ENCODE data around the gene MYO9B.

Gene MYO9B, protein sequence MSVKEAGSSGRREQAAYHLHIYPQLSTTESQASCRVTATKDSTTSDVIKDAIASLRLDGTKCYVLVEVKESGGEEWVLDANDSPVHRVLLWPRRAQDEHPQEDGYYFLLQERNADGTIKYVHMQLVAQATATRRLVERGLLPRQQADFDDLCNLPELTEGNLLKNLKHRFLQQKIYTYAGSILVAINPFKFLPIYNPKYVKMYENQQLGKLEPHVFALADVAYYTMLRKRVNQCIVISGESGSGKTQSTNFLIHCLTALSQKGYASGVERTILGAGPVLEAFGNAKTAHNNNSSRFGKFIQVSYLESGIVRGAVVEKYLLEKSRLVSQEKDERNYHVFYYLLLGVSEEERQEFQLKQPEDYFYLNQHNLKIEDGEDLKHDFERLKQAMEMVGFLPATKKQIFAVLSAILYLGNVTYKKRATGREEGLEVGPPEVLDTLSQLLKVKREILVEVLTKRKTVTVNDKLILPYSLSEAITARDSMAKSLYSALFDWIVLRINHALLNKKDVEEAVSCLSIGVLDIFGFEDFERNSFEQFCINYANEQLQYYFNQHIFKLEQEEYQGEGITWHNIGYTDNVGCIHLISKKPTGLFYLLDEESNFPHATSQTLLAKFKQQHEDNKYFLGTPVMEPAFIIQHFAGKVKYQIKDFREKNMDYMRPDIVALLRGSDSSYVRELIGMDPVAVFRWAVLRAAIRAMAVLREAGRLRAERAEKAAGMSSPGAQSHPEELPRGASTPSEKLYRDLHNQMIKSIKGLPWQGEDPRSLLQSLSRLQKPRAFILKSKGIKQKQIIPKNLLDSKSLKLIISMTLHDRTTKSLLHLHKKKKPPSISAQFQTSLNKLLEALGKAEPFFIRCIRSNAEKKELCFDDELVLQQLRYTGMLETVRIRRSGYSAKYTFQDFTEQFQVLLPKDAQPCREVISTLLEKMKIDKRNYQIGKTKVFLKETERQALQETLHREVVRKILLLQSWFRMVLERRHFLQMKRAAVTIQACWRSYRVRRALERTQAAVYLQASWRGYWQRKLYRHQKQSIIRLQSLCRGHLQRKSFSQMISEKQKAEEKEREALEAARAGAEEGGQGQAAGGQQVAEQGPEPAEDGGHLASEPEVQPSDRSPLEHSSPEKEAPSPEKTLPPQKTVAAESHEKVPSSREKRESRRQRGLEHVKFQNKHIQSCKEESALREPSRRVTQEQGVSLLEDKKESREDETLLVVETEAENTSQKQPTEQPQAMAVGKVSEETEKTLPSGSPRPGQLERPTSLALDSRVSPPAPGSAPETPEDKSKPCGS (N-terminal part only)

DNA sequence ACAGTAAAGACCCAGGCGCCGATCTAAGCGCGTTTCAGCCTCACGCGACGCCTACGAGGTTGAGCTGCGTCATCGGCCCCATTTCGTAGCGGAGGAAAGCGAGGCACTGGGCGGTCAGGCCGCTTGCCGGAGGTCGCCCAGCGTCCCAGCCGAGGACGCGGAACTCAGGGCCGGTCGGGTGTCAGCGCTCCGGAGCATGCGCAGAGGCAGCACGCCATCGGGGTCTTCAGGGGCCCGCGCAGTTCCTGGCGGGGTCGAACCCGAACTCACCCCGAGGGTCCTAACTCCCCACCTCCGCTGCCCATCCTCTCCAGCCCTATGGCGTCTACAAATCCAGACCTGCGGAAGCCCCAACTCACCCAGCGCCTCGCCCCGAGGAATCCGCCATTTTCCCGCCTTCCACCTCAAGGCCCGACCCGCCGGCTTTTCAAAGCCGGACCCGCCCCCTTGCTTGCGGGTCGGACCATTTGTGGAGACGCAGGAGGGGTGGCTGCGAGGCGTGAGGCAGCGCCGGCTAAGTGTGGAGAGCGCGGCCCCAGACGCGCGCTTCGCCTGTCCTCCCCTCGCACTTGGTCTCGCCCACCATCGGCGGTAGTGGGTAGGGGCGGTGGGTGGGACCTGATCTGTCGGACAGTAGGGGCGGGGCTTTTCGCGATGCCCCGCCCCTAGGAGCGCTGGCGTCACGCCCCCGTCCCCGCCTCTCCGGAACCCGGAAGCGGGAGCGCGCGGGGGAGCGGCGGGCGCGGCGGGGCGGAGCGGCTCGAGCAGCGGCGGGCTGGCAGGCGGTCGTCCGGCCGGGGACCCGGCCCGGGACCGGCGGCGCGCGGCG lies at the start of gene MYO9B, which contains the start of gene HAUS8:
MYO9B (plus strand) TSS at position 743 of the 829 bp plus-strand sequence. CDS start 25,941 bp downstream, outside the sequence.
HAUS8 (minus strand) TSS at position 418 of the 829 bp plus-strand sequence; CDS start at position 388, 30 bp downstream.
- DNase-seq: peak; percentile 100

DNA sequence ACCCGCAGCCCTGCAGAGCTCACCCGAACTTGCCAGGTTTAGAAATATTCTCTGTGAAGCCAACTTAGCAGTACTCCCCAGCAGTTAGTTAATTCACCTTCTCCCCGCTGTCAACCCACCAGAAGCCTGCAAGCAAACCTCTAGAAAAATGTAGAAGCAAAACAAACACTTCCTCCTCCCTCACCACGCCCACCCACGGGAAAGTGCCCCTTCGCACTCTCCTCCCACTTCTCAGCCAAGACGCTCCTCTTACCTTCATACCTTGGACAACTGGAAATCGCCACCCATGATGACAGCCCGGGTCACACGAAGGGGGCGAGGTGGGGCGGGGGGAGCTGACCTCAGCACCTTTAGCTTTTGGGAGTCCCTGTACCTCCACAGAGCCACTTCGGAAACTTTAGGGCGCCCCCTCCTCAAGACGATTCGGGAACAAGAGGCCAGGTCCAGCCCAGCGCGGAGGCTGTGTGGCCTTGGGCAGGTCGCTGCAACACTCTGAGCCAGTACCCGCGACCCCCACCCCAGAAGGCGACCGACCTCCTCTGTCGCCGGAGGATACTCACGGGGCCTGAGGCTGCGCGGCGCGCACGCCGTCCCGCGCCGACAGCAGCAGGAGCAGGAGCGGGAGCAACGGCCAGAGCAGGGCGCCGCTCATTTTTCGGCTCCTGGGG lies 49.5 kb upstream of the MYO9B start:
- peak; percentile 47 to 67 (median 62) for DNase-seq

DNA sequence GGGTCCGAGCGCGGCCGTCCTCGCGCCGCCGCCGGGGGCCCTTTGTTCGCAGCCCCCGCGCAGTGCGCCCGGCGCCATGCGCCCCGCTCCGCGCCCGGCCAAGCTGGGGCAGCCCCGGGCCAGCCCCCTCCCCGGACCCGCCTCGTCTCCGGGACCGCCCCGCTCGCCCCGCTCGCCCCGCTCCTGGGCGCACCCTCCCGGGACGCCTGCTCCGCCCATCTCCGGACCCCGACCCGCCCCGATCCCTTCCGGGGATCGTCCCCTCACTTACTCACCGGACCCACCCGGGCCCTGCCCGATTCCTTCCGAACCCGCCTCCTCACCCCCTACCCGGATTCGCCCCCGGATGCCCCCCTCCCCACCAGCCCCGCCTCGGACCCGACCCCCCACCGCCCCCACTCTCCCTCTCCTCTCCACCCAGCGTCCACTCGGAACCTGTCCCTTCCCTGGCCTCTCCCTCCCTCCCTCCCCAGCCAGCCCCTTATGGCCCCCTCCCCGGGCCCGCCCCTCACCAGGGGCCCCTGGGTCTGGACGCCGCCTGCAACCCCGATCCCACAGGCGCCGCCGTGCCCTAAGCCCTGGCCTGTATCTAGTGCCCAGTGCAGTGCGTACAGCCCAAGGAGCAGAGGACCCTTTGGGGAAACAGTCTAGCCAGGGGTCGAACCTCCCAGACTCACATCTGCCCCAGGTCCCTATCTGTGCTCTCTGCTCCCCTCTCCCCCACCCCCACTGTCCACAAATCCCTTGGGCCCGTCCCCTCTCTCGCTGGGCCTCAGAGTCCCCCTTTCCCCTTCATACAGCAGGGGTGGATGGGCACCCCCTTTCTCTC lies 48.7 kb upstream of the MYO9B start, which contains the start of gene CPAMD8:
CPAMD8 (minus strand) TSS at position 105 of the 829 bp plus-strand sequence. CDS start 168 bp downstream, outside the sequence.
- DNase-seq: peak in 1 of 3 donors; percentile 48

DNA sequence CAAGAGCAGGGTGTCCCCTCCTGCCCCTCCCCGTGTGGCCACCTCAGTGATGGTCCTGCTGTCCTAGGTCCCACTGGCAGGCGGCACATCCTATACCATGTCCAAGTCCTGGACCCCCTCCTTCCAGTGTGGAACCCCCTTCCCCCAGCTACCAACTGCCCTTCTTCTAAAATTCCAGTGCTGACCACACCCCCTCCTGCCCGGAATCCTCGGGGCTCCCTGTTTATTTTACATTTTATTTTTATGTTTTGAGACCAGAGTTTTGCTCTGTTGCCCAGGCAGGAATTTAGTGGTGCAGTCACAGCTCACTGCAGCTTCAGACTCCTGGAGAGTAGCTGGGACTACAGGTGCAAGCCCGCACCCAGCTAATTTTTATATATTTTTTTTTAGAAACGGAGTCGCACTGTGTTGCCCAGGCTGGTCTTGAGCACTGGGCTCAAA lies 48.0 kb upstream of the MYO9B start:
- DNase-seq: no peak

DNA sequence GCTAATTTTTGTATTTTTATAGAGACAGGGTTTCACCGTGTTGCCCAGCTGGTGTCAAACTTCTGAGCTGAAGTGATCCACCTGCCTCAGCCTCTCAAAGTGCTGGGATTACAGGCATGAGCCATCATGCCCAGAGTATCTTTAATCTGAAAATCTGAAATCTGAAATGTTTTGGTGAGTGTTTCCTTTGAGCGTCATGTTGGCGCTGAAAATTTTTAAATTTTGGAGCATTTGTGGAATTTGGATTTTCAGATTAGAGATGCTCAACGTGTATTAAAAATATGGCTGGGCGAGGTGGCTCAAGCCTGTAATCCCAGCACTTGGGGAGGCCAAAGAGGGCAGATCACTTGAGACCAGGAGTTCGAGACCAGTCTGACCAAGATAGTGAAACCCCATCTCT lies 43.8 kb upstream of the MYO9B start:
- DNase-seq: no peak

DNA sequence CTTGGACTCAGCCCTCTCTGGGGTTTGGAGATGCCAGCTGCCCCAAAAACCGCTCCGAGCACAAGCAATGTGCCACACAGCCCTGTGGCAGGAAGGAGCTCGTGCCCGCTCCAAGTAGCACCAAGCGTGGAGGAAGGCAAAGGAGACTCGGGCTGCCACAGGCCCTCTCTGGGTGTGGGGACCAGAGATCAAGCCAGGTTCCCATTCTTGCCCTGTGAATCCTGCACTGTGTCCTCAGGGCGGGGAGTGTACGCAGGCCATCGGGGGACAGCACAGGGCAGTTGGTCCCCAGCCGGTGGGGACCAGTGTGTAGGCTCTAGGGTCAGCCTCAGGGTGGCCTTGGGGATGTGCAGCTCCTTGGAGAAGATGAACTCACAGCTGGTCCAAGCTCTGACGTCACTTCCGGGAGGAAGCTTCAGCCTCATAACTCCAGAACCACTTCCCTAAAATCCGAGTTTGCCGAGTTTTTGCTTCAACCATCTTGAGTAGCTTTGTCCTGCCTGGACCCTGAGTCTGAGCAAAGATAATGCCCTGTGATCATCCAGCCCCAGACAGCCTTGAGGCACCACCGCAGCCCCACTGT lies 39.6 kb upstream of the MYO9B start:
- DNase-seq: peak; percentile 91 to 93 (median 93)

DNA sequence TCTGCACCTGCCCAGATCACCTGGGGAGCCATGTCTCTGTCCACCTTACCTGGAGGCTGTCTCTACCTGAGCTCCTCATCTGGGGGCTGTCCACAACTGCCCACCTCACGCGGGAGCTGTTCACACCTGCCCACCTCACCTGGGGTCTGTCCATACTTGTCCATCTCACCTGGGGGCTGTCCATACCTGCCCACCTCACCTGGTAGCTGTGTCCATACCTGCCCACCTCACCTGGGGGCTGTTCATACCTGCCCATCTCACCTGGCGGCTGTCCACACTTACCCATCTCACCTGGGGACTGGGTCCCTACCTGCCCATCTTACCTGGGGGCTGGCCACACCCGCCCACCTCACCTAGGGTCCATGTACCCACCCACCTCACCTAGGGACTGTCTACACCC lies 38.9 kb upstream of the MYO9B start:
- no peak for DNase-seq

DNA sequence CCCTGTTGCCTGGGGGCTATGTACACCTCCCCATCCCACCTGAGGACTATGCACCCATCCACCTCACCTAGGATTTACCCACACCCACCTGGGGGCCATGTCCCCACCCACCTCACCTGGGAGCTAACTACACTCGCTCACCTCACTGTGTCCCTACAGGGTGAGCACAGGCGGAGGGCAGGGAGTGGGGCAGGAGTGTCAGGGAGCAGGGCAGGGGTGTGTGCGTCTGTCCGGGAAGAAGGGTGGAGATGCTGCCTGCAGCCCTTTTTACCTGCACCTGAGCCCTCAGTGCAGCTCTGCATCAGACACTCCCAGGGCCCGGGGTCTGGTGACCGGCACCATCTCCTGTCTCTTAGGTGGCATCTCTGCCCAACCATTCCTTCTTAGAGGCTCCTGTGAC lies 38.4 kb upstream of the MYO9B start:
- DNase-seq: no peak

DNA sequence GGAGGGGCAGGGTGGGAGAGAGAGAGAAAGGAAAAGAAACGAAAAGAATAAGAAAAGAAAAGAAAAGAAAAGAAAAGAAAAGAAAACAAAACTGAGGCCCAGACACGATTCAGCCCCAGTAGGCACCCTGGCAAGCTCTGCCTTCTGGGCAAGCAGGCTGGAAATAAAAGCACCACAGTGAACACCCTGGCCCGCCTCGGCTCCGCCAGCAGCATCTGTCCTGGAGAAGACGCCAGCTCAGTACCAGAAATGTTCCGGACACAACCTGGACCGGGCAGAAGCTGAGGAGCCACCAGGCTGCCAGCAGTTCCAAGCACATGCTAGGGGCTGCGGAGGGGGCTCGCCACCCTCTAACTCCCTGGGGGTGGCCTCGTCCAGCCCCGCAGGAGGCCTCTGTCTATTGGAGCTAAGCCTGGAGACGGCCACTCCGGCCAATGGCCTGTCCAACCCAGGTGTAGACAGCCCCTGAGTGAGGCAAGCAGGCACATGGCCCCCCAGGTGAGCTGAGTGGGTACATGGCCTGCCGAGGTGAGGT lies 37.5 kb upstream of the MYO9B start:
- no peak for DNase-seq

DNA sequence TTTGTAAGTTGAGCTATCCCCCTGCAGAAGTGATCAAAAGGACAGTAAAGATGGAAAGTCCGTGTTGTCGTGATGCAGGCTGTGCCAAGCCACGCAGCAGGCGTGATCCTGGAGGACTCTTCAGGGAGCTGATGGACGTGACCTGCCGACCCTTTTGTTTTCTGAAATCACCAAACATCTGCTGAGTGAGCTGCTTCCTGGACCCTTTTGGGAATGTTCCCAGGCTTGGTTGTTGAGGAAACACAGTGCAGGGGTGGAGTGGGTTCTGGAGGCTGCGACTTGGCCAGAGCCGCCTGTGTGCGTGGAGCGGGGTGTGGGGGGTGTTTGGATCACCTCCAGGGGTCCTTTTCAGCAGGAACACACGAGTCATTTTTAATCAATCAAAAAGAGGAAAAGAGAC lies 33.6 kb upstream of the MYO9B start:
- no peak for DNase-seq

DNA sequence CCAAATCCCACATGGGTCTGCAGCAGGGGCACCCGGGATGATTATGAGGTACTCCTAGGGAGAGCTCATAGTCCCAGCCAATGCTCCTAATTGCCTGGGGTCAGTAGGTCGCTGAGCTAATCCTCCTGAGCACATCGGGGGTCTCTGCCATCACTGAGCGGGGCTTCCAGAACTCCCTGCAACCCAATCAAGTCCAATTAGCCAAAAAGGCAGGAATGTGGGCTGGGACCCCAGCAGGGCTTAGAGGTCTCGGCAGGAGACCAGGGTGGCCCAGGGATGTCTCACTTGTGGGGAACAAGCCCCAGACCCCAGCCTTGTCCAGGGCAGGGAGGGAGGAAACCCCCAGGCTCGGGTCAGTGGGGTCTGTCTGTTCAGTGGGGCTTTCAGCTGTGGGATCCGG lies 31.8 kb upstream of the MYO9B start:
- DNase-seq: no peak

DNA sequence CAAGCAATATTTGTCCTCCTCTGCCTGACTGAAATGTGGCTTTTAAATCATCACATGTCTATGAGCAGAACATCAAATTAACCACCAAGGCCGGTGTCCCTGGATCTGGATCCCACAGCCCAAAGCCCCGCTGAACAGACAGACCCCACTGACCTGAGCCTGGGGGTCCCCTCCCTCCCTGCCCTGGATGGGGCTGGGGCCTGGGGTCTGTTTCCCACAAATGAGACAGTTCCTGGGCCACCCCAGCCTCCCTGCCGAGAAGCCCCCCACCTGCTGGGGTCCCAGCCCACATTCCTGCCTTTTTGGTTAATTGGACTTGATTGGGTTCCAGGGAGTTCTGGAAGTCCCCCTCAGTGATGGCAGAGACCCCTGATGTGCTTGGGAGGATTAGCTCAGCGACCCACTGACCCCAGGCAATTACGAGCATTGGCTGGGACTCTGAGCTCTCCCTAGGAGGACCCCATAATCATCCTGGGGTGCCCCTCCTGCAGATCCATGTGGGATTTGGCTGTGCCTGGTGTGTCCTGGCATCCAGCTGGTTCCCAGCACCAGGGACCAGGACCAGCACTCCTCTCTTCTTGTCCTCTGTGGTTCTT lies 29.6 kb upstream of the MYO9B start:
- no peak for DNase-seq

DNA sequence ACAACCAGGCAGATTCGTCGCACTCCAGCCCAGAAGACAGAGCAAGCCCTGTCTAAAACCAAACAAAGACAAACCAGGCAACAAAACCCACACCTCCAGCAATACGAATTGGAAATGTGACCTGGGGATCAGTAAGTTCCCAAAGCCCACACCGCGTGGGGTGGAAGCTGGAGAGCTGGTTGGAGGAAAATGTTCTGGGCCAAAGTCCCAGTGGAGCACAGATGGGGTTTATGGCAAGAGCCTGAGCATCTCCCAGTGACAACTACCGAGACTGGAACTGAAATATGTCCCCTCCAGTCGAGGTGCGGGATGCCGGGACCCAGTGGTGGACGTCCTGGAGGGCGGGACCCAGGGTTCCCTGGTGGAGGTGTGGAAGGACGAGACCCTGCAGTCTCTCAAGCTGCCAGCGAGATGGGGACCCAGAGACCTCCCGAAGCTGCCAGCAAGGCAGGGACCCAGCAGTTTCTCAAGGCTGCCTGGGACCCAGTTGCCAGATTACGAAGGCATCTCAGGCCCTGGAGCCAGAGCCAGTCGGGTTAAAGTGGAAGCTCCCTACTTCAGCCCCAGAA lies 26.6 kb upstream of the MYO9B start:
- DNase-seq: no peak

DNA sequence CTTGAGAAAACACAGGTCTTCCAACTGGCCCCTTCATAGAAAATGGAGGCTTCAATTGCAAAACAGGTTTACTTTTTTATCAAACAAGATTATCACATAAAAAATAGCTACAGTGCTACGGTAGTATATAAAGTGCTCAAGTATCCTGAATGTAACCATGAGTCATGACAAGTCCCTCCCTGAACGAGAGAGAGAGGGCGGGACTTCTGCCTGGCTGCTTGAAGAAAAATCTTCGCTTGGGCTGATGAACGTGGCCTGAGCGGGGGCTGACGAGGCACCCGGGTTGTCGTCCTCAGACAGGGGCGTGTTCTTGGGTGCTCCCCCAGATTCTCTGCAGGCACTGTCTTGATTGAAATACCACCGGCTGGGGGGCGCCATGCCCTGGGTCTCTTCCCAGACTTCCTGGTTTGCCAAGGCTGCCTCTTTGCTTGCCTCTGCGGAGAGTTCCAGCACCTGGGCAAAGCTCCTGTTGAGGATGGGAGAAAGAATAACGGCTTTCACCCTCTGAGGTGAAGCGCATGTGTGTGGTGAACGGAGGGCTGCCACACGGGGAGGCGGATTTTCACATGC lies 25.8 kb upstream of the MYO9B start:
- no peak for DNase-seq

DNA sequence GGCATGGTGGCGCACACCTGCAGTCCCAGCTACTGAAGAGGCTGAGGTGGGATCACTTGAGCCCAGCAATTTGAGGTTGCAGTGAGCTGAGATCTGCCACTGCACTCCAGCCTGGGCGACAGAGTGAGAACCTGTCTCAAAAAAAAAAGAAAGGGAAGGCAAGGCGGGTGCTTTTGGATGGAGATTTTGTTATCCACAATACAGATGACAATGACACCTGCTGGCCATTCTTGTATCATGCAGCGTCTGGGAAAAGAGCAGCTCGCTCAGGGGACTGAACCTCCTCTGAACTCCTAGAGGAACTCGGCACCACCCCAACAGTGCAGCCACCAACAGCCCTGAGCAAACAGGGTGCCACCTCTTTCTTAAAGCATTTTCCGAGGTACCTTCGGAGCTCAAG lies 23.1 kb upstream of the MYO9B start:
- peak; percentile 64 to 76 (median 68) for DNase-seq

DNA sequence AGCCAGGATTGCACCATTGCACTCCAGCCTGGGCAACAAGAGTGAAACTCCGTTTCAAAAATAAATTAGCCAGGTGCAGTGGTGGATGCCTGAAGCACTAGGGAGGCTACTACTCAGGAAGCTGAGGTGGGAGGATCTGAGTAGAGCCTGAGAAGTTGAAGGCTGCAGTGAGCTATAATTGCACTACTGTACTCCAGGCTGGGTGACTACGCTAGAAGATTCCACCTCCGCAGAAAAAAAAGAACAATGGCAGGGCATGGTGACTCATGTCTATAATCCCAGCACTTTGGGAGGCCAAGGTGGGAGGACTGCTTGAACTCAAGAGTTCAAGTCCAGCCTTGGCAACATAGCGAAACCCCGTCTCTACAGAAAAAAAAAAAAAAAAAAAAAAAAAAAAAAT lies 20.8 kb upstream of the MYO9B start:
- DNase-seq: no peak

DNA sequence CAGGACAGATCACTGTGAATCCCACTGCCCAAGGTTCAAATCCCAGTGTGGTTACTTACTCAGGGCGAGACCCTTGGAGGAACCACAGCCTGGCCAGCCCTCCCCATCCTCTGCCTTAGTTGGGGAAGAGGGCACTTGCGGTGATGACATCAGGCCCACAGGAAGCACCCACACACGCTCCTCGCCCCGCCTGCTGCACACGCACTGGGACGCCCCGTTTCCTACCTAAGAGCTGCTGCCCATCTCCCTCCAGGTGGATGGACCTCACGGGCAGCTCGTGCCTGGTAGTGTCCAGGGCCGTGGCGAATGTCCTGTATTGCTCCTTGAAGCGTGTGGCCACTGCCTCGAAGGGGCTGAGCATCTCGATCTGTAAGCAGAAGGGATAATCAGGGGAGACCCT lies 19.9 kb upstream of the MYO9B start:
- DNase-seq: no peak

DNA sequence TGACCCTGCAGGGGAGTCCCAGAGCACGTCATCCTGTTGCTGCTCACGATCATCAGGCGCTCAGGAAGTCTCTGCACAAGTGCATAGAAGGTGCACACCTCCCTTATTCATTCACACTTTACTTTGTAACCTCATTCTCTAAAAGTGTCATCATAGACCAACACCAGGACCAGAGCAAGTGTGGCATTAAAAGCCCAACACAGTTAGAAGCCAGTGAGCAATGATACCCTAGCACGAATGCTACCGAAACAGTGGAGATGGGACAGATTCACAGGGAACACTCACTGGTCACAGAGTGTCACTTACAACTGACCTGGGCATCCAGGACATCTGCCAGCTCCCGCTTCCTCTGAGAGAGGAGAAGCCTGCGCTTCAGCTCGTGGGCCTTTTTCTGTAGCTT lies 17.3 kb upstream of the MYO9B start:
- no peak for DNase-seq

Data from suppressor macrophage treated with lipopolysaccharide for 1 hour (primary cell).